ENCODE measurements around the gene MMP1. TPM values are rescaled to one million over a fixed set of nuclear protein-coding genes. Genes with fewer than 3 reads are reported as not detected.

Gene MMP1
- total and polyA plus RNA-seq, 2 of the 4 experiments (the other 2 are of a cell fraction) = 166 to 245 TPM

GRCh38 chr11:102802341-102802740, 4.4 kb upstream of the MMP1 start:
- DNase-seq = peak; percentile 95
- no peak overlapping the region for H3K4me2 ChIP-seq (ENCODE audit: low read depth, low read length)
- in situ Hi-C loops (cut with MboI; ENCODE audit: low sequenced_read_pairs) = no loop called here
- no peak overlapping the region for H3K56ac ChIP-seq (ENCODE audit: extremely low read depth, insufficient read depth, low read length)
- no peaks in the 10 kb centered on the region for H3K9me3 ChIP-seq (ENCODE audit: control insufficient read depth, insufficient read depth, low read length)
- no peak overlapping the region for H2BK5ac ChIP-seq (ENCODE audit: low read depth, low read length, poor library complexity, severe bottlenecking)
- no peak overlapping the region for H2AK9ac ChIP-seq (replicated peaks; ENCODE audit: low read depth, low read length, poor library complexity)
- H3K9ac ChIP-seq (ENCODE audit: low read depth, low read length) = no peak overlapping the region
- POLR2A ChIA-PET (ENCODE audit: unreplicated experiment) = no interaction called here
- H3K36me3 ChIP-seq (ENCODE audit: control insufficient read depth, insufficient read depth, low read length) = no peaks in the 10 kb centered on the region
- H3K9me1 ChIP-seq (ENCODE audit: insufficient read depth, low read length) = peaks cover 9% of the 10 kb centered on the region
- H4K5ac ChIP-seq (ENCODE audit: low read depth, low read length) = no peak overlapping the region
- H3K27me3 ChIP-seq (ENCODE audit: control insufficient read depth, insufficient read depth, low read length) = no peaks in the 10 kb centered on the region
- H2BK120ac ChIP-seq (ENCODE audit: low read depth, low read length) = no peak overlapping the region
- H4K8ac ChIP-seq (ENCODE audit: low read depth in 2 of 2, low read length in 2 of 2) = no peak overlapping the region
- peaks cover 5% of the 10 kb centered on the region for H3K4me1 ChIP-seq (ENCODE audit: control insufficient read depth, insufficient read depth, low read length)
- no peak overlapping the region for H3K18ac ChIP-seq (ENCODE audit: low read depth, low read length)
- WGBS, 2 experiments (ENCODE audit: extremely low coverage in 2 of 2, insufficient read length in 1 of 2) = no CpG with 5 or more reads among the region's 2 CpGs
- no TSS peak for BruUV-seq (replicated peaks)
- no peak overlapping the region for H2AFZ ChIP-seq (replicated peaks; ENCODE audit: low read length, poor library complexity)
- CTCF ChIA-PET = interaction anchor here (0.9 kb wide), 1 partner anchor 22 kb away, joined by 3 read pairs; the partner anchor contains the start of gene MMP10
- H3K4me3 ChIP-seq (ENCODE audit: insufficient read depth, low read depth, low read length) = no peak overlapping the region
- no peaks in the 10 kb centered on the region for H4K20me1 ChIP-seq (ENCODE audit: insufficient read depth, low read length)
- H4K91ac ChIP-seq (ENCODE audit: insufficient read depth, low read depth, low read length) = no peak overlapping the region
- H3K23ac ChIP-seq (ENCODE audit: low read depth, low read length) = no peak overlapping the region
- no peak overlapping the region for H2AK5ac ChIP-seq (ENCODE audit: low read depth, low read length)
- H3K27ac ChIP-seq (ENCODE audit: insufficient read depth, low read length) = no peak overlapping the region
- TF ChIP-seq NFE2L2 (IDR thresholded peaks at IDR 0.05; ENCODE audit: low read depth, low read length) = peak; percentile 45; the same call in 1 of the 2 replicates
- peak; percentile 85 for TF ChIP-seq USF2 (IDR thresholded peaks at IDR 0.05; ENCODE audit: low read depth, low read length)
- no peak for TF ChIP-seq POLR2A (IDR thresholded peaks at IDR 0.05; ENCODE audit: low read depth, low read length)
- peak; percentile 89 for TF ChIP-seq BHLHE40 (IDR thresholded peaks at IDR 0.05; ENCODE audit: low read depth, low read length)
- no peak overlapping the region; the same call in 1 of the 2 replicates for H3K4ac ChIP-seq (ENCODE audit: low read depth, low read length)
- H3K14ac ChIP-seq (replicated peaks; ENCODE audit: low read depth, low read length) = no peak overlapping the region
- peak; percentile 72 for ATAC-seq (ENCODE audit: low read depth)
- intact Hi-C loops (cut with micrococcal nuclease) = no loop called here
- dilution Hi-C loops (cut with HindIII; ENCODE audit: low sequenced_read_pairs, unreplicated experiment) = no loop called here
- no peak overlapping the region for H2BK20ac ChIP-seq (ENCODE audit: low read depth, low read length)
- H2BK15ac ChIP-seq (ENCODE audit: low read depth, low read length) = no peak overlapping the region
- no peaks in the 10 kb centered on the region for H3K79me1 ChIP-seq (ENCODE audit: low read depth in 1 of 2, low read length in 2 of 2)

Measured in IMR-90 (cell line).